Erythroblast (primary cell): ENCODE measurements around the gene IL20.

Experiments
- GATA1 ChIP-seq: IDR thresholded peaks from 2 replicates; pipeline ENCODE4 v1.6.1; 2011; ENCODE audit warnings: low read depth, mild to moderate bottlenecking, control low read depth, low read length, moderate library complexity
- POLR2A ChIP-seq: IDR thresholded peaks from 2 replicates; pipeline ENCODE4 v1.6.1; 2011; ENCODE audit warnings: mild to moderate bottlenecking, low read length

DNA sequence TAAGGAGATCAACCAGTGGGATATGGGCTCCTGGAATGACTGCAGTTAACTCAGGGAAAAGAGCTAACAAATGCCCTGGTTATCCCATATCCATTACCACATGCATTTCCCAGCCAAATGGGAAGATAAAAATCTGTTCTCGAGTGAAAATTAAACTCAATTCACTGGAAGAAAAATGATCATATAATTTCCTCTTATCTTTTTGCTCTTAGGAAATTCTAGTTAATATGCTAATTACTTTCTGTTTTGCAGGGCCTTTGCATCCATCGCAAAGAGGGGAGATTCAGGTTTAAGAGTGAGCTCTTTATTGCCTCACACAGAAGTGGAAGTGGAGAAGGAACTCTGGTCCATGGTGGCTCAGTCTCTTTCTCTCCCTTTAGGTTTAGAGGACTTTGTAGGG, 28.0 kb downstream of the IL20 start:
- TF ChIP-seq POLR2A (no peak), GATA1 (no peak)
